A673 (cell line): ENCODE measurements around the gene NR2C2.

Source experiments
- CTCF ChIP-seq: fragments of 300-800, 200-600 bp; sonication (generic); conservative IDR thresholded peaks from 2 replicates; pipeline ENCODE4 v1.5.1; 2017; ENCODE audit warnings: low read depth, mild to moderate bottlenecking, antibody characterized with exemption, low read length, moderate library complexity, mixed read lengths
- EZH2 ChIP-seq: fragments of 200-600 bp; sonication (generic); IDR thresholded peaks from 2 replicates; pipeline ENCODE4 v1.6.1; 2017; ENCODE audit warnings: borderline replicate concordance, low read depth, mild to moderate bottlenecking, mixed read lengths, antibody characterized with exemption, low read length; ENCODE audit not compliant: poor library complexity, severe bottlenecking

DNA sequence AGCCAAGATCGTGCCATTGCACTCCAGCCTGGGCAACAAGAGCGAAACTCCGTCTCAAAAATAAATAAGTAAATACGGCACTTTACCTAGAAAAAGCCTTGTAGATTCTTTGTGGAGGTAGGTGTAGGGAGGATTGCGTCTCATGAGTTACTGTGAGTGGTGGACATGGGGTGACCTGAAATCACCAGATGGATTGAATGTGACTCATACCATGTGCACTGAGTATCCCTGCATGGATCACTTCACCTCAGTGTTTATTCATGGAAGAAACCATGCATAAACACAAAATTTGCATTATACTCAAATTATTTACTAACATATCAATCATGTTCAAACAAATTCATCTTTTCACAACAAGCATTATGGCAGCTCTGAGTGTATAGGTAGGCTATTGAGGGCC lies 61.8 kb downstream of the NR2C2 start:
- TF ChIP-seq CTCF = no peak
- TF ChIP-seq EZH2 = no peak
